HG03025 (cell line): ENCODE data around the gene MOK.
"Not testable (repeated sequence)": the region's sequence is repeated elsewhere in the genome, so short reads cannot be mapped to it uniquely, and the experiment has no call there.

Experiments
- ATAC-seq: cut with Tn5 transposase; IDR thresholded peaks from one replicate; pipeline ENCODE4 v1.9.1; 2021; ENCODE audit warnings: mild to moderate bottlenecking, moderate library complexity; ENCODE audit not compliant: unreplicated experiment, low FRiP score

The MOK gene

DNA sequence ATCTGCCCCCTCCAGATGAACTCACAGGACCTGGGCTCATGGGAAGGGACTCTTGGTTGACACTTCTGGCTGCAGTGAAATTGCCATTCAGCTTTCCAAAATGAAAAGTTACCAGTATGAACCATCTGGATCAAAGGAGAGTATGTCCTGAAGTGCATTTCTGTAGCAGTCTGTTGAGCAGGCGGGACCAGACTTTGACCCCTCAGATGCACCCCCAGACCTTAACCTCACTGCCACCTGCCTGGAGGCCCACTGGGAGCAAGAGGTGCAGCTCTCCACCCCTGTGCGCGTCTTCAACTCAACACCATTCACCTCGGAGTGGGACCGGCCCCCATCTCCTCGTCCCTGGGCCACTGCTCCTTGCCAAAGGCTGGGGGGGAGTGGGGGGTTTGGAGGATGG is 55.0 kb downstream of the MOK start:
- ATAC-seq, result no peak

DNA sequence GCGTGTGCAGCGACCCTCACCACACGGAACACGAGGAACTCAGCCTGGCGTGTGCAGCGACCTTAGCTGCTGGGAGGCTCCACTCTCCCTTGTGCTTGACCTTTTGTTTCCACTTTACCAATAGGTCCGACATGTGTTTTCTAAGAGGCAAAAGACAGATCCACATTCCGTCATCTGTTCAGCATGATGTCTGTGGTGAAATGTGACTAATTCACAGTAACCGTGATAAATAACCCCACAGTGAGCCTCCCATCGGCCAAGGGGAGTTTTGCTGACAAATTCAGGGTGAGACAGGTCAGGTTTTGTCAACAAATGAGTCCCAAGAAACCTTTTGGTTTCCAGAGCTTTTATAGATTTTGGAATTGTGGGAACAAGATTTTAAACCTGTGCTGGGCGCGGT is 55.9 kb downstream of the MOK start:
- ATAC-seq, result no peak

DNA sequence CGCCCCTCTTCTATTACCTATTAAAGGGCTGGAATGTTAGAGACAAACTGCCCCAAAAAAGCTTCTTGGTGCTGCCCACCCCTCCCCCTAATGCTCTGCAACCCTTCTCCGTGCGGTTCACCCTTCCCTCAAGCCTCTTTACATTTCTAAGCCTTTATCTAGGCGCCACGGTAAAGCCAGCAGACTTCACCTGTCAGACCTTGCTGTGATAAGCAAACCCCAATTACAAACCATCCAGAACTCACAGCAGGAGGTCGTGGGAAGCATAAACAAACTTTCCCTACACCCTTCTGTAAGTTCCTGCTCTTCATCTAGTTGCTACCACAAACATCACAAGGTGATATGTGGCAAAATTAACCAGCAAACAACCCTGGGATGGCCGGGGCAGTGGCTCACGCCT is 56.8 kb downstream of the MOK start:
- no peak for ATAC-seq

DNA sequence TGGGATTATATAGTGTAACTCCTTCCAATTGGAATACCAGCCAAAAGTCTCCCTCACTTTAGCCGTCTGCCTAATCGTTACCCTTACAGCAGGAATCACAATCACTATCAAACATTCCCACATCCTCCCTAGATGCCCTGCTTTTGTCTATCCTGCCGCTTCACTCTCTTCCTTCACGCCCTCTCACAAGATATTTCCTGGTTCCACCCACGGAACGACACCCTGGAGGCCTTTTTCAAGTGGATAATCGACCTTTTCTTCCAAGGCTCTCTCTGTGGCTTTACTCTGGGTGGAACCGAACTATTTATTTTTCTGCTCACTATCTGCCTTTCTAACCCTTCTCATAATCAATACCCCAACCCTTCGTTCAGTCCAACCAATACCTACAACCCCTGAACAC is 58.9 kb downstream of the MOK start:
- no peak for ATAC-seq

GRCh38 chr14:102243795-102244194 is 61.2 kb downstream of the MOK start:
- ATAC-seq, result not testable (repeated sequence)

GRCh38 chr14:102241147-102241546 is 63.8 kb downstream of the MOK start:
- ATAC-seq, result no peak

DNA sequence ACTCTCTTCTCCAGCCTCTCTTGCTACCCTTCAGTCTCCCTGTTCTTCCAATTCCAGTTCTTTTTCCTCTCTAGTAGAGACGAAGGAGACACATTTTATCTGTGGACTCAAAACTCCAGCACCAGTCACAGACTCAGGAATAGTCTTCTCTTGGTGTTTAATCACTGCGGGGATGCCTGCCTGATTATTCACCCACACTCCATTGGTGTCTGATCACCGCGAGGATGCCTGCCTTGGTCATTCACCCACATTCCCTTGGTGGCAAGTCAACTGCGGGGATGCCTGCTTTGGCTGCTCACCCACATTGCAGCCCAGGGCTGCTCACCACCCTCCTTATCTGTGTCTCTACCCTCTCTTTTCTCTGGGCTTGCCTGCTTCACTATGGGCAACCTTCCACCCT is 64.5 kb downstream of the MOK start:
- not testable (repeated sequence) for ATAC-seq

GRCh38 chr14:102239231-102239630 is 65.7 kb downstream of the MOK start:
- ATAC-seq, result no peak

DNA sequence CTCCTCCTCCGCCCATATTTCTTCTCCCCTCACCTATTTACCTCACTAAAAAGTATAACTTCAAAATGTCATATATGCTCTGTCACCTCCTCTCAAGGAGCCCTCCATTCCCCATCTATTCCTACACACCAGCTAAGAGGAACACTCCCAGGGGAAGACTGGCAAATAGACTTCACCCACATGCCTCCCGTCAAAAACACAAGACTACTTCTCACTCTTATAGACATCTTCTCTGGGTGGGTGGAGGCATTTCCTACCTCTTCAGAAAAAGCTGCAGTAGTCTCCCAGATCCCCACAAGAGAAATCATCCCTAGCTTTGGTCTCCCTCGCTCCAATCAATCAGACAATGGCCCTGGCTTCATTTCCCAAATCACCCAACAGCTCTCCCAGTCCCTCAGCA is 66.2 kb downstream of the MOK start:
- no peak for ATAC-seq

GRCh38 chr14:102238131-102238530 is 66.8 kb downstream of the MOK start:
- no peak for ATAC-seq

DNA sequence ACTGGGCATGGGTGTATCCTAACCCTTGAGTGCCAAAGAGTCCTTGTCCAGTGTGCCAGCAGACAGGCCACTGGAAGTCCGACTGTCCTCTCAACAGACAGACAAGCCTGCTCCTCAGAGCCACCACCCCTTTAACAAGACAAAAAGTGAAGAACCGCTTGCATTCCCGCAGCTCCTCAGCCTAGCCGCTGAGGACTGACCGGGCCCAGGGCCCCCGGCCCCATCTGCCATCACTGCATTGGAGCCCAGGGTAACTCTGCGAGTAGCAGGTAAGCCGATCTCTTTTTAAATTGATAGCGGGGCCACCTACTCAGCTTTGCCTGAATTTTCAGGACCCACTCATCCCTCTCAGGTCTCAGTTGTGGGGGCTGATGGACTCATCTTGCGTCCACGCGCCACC is 68.9 kb downstream of the MOK start:
- ATAC-seq, result no peak

DNA sequence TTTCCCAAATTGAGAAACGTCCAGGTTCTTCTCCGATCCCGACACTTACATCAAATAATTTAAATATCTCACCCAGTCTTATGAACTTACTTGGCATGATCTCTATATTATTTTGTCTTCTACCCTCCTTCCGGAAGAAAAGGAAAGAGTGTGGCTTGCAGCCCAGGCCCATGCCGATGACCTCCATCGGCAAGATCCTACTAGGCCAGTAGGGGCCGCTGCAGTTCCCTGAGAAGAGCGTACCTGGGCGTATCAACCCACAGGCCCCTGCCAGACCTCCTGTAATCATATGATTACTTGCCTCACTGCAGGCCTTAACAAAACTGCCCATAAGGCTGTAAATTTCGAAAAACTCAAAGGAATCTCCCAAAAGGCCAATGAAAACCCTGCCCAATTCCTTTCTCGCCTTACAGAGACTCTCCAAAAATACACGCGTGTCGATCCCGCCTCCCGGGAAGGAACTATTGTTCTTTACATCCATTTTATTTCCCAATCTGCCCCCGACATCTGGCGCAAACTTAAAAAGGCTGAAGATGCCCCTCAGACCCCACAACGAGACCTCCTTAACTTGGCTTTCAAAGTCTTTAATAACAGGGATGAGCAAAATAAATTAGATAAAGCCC is 69.6 kb downstream of the MOK start:
- ATAC-seq, result no peak

- ATAC-seq, result no peak
These were observed 70.4 kb downstream of the MOK start for GRCh38 chr14:102234331-102235264.

GRCh38 chr14:102233081-102233480 is 71.9 kb downstream of the MOK start:
- ATAC-seq, result no peak

- no peak for ATAC-seq
These were observed 72.7 kb downstream of the MOK start for GRCh38 chr14:102232348-102232625.

DNA sequence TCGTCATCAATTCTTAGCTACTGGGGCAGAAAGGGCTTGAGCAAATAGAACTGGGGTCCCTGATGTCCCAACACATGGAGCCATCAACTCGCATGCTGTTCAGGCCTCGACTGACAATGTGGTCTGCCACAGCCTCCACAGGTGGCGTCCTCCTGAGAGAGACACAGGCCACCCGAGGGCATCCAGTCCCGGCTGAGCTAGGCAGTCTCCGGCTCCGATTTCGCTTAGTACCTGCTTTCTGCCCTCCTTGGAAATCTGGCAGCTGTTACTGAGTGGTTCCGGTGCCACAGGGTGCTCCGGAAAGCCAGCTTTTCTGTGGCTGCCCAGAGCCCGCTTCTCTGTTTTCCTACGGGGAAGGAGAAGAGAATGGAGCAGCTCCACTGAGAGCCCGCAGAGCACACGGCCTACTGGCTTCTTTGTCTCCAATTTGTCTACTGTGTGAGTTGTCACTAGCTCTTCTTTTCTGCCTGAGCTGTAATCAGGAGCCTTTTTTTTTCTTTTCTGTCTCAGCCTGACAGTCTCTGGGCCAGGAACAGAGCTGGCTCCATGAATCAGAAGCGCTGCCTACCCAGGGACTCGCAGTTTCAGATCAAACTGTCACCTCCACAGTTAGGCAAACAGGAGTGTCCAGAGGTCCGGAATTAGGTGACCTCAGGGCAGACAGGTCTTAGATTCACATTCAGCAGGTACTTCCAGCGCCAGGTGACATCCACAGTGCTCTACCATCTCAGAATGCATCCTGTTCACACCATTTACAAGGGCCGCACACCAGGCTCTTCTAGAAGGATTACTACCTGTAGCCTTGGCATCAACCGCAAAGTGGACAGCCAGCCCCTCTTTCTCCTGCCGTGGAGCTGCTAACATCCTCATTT is 73.3 kb downstream of the MOK start:
- ATAC-seq, result no peak

DNA sequence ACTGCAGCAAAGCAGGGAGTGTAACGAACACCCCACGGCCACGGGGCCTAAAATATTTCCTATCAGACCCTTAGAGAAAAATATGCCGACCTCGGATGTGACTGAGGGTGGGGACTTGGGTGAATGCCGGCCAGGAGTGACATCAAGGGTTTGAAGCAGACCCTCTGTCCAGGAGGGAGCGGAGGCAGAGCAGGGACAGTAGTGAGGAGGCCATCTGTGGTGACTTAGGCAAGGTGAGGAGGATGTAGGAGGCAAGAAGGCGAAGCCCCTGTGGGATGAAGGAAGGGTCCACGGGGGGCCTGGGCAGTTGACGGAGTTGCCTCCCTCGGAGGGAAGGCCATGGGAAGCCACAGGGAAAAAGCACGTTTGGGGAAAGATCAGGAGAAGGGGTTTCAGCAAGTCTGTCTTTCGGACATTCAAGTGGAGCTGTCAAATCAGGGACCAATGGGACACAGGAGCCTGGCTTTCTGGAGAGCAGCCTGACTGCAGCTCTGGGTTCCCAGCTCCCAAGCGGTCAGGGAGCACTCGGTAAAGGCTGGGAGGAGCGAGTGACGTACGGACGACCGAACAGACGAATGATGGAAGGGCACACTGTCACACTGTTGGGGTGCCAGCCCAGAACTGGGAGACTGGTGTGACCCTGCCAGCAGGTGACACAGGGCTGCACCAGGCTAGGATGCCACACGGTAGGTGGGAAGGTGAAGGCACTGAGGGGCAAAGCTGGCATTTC is 74.3 kb downstream of the MOK start:
- no peak for ATAC-seq

GRCh38 chr14:102229739-102230092 is 75.2 kb downstream of the MOK start:
- no peak for ATAC-seq

GRCh38 chr14:102229071-102229738 is 75.8 kb downstream of the MOK start:
- no peak for ATAC-seq
